Keratinocyte (primary cell): ENCODE measurements around the gene ID1. TPM values are rescaled to one million over a fixed set of nuclear protein-coding genes. Genes with fewer than 3 reads are reported as not detected.

ENCODE experiments used
- DNase-seq: peaks from one replicate; pipeline ENCODE4 v3.0.0-alpha.2; 2011; ENCODE audit warnings: low read depth, missing footprints, low spot score
- FAIRE-seq: peaks from 2 replicates; lab custom pipeline; 2011; peaks lifted over from hg19 to GRCh38; lab: Jason Lieb, UNC
- H2AFZ ChIP-seq: 2 replicates; pipeline ENCODE4 v1.6.0; 2012; ENCODE audit warnings: low read length, control low read depth, inconsistent platforms; ENCODE audit not compliant: control insufficient read depth
- H3K27ac ChIP-seq: 2 replicates; pipeline ENCODE4 v1.5.1; 2011; ENCODE audit warnings: low read length; ENCODE audit not compliant: control insufficient read depth, insufficient read depth
- H3K27me3 ChIP-seq: 3 replicates; pipeline ENCODE4 v1.6.0; 2011; ENCODE audit warnings: low read length; ENCODE audit not compliant: control insufficient read depth, insufficient read depth; ENCODE audit errors: extremely low read depth
- H3K36me3 ChIP-seq, 2 experiments: 2 replicates in 1 of 2; 3 replicates in 1 of 2; pipeline ENCODE4 v1.5.1; 2011; ENCODE audit warnings: low read length in 2 of 2, mild to moderate bottlenecking in 1 of 2; ENCODE audit not compliant: control insufficient read depth in 2 of 2, insufficient read depth in 2 of 2; ENCODE audit errors: extremely low read depth in 1 of 2
- H3K4me1 ChIP-seq: 3 replicates; pipeline ENCODE4 v1.5.1; 2011; ENCODE audit warnings: low read length; ENCODE audit not compliant: control insufficient read depth, insufficient read depth; ENCODE audit errors: extremely low read depth
- H3K4me2 ChIP-seq: 3 replicates; pipeline ENCODE4 v1.6.0; 2011; ENCODE audit warnings: low read depth, low read length; ENCODE audit not compliant: control insufficient read depth, insufficient read depth; ENCODE audit errors: extremely low read depth
- H3K4me3 ChIP-seq, 3 experiments: fragments of 200-600 bp in 1 of 3; sonication (generic) in 1 of 3; 2 replicates in 2 of 3; 3 replicates in 1 of 3; pipeline ENCODE4 v1.5.1; 2011 to 2016; ENCODE audit warnings: low read length in 3 of 3, mild to moderate bottlenecking in 3 of 3, control low read depth in 2 of 3, inconsistent platforms in 1 of 3, low read depth in 1 of 3, mixed read lengths in 1 of 3, mixed run types in 1 of 3, moderate library complexity in 1 of 3; ENCODE audit not compliant: control insufficient read depth in 2 of 3, insufficient read depth in 2 of 3; ENCODE audit errors: extremely low read depth in 1 of 3
- H3K79me2 ChIP-seq: 2 replicates; pipeline ENCODE4 v1.6.0; 2012; ENCODE audit warnings: low read length; ENCODE audit not compliant: control insufficient read depth, insufficient read depth
- H3K9ac ChIP-seq: 3 replicates; pipeline ENCODE4 v1.6.0; 2011; ENCODE audit warnings: low read length; ENCODE audit not compliant: control insufficient read depth, insufficient read depth; ENCODE audit errors: extremely low read depth
- H3K9me1 ChIP-seq: 3 replicates; pipeline ENCODE4 v1.6.0; 2011; ENCODE audit warnings: low read length; ENCODE audit not compliant: control insufficient read depth, insufficient read depth; ENCODE audit errors: extremely low read depth
- H3K9me3 ChIP-seq: 2 replicates; pipeline ENCODE4 v1.5.1; 2012; ENCODE audit warnings: low read depth, low read length; ENCODE audit not compliant: control insufficient read depth
- H4K20me1 ChIP-seq: 3 replicates; pipeline ENCODE4 v1.6.0; 2011; ENCODE audit warnings: low read length; ENCODE audit not compliant: control insufficient read depth, insufficient read depth; ENCODE audit errors: extremely low read depth
- EZH2 ChIP-seq: IDR thresholded peaks from one replicate; pipeline ENCODE4 v1.6.1; 2012; ENCODE audit warnings: inconsistent platforms, mild to moderate bottlenecking, low read length, moderate library complexity
- dilution Hi-C: fragments of 300-500 bp; cut with MboI; formaldehyde crosslinking; loops from one replicate; pipeline ENCODE4 v1.7.0; 2020; ENCODE audit warnings: low sequenced_read_pairs; ENCODE audit not compliant: extremely low pct_ligation_motif_present
- polyA plus RNA-seq, 5 experiments: library from polyadenylated mRNA; depleted of rRNA in 3 of 5; stranded (reverse) in 3 of 5; stranded (forward) in 1 of 5; unstranded in 1 of 5; fragments of >200 nt; gene quantifications; 1 replicate in 1 of 5; 2 replicates in 3 of 5; 3 replicates in 1 of 5; pipeline versions ENCODE4 v1.2.1 to v1.2.3, GENCODE V29; 2011 to 2012; ENCODE audit warnings: missing spikeins in 2 of 5, low read depth in 1 of 5, low replicate concordance in 1 of 5
- TF ChIP-seq, protein P1 (sequence below), 3 experiments: IDR thresholded peaks in 1 of 3; conservative IDR thresholded peaks in 1 of 3; optimal IDR thresholded peaks in 1 of 3; 2 replicates in 2 of 3; 3 replicates in 1 of 3; pipeline versions ENCODE3 to v1.5.1; 2011; ENCODE audit warnings: low read length in 3 of 3, mild to moderate bottlenecking in 3 of 3, moderate library complexity in 2 of 3, control low read depth in 1 of 3, inconsistent platforms in 1 of 3; ENCODE audit not compliant: insufficient read depth in 2 of 3; ENCODE audit errors: extremely low read depth in 1 of 3

ID1 gene
- polyA plus RNA-seq, 1 donor (not counting 4 experiments of a cell fraction or from before 2014, with no cell fraction given): 24.4 TPM

DNA sequence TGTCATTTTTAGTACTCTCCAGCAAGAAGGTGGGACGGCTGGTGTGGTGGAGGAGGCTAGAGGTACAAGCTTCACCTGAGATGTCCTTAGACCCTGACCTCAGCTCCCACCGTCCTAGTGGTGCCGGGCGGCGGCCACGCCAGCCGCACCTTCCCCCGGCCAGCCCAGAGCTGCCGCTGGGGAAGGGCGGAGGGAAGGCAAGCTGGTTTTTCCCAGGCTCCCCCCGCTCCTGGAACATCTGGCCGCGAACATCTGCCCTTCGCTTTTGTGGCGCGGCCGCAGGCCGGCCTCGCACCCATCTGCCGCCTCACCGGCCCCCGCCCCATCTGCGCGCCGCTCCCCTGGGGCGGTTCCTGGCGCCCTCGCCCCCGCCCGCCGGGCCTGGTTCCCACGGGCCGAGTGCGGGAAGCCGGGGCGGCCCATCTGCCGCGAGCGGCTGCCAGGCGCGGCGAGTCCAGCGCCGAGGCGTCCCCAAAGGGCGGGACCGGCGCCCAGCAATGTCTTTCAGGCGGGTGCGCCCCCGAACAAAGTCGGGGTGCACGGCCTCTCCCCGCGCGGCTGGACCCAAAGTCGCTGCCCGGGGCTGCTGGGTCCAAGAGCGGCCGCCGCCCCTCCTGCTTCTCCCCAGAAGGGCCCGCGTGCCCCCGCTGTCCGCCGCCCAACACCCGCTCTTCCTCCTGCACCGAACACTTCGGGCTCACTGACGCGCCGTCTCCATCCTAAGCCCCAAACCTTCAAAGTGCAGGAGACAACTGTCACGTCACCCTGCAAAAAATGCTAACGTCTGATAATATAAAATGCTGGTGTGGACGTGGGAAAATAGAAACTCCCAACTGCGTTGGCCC, 17.3 kb upstream of the ID1 start:
- H3K27me3 ChIP-seq: no peaks in the 10 kb centered on the region
- H3K27ac ChIP-seq: no peak overlapping the region
- DNase-seq (no peak), FAIRE-seq (no peak)
- dilution Hi-C loops: no loop called here
- peak overlapping the region; percentile 41 for H3K9ac ChIP-seq
- H4K20me1 ChIP-seq: no peaks in the 10 kb centered on the region
- TF ChIP-seq, protein P1, sequence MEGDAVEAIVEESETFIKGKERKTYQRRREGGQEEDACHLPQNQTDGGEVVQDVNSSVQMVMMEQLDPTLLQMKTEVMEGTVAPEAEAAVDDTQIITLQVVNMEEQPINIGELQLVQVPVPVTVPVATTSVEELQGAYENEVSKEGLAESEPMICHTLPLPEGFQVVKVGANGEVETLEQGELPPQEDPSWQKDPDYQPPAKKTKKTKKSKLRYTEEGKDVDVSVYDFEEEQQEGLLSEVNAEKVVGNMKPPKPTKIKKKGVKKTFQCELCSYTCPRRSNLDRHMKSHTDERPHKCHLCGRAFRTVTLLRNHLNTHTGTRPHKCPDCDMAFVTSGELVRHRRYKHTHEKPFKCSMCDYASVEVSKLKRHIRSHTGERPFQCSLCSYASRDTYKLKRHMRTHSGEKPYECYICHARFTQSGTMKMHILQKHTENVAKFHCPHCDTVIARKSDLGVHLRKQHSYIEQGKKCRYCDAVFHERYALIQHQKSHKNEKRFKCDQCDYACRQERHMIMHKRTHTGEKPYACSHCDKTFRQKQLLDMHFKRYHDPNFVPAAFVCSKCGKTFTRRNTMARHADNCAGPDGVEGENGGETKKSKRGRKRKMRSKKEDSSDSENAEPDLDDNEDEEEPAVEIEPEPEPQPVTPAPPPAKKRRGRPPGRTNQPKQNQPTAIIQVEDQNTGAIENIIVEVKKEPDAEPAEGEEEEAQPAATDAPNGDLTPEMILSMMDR (optimal IDR thresholded peaks at IDR 0.05 in 1 of 3, IDR thresholded peaks at IDR 0.05 in 1 of 3, conservative IDR thresholded peaks at IDR 0.05 in 1 of 3; ENCODE audit: extremely low read depth in 1 of 3, insufficient read depth in 2 of 3, low read length in 3 of 3): no peak
- no peak for TF ChIP-seq EZH2
- H3K9me1 ChIP-seq: no peaks in the 10 kb centered on the region
- peaks cover 4% of the 10 kb centered on the region for H3K4me1 ChIP-seq
- H3K36me3 ChIP-seq: no peaks in the 10 kb centered on the region
- peak overlapping the region; percentile 13 to 63 (median 32) for H3K4me3 ChIP-seq
- peak overlapping the region; percentile 65 for H2AFZ ChIP-seq
- H3K79me2 ChIP-seq: no peaks in the 10 kb centered on the region
- H3K9me3 ChIP-seq: no peaks in the 10 kb centered on the region
- peak overlapping the region; percentile 74 for H3K4me2 ChIP-seq

DNA sequence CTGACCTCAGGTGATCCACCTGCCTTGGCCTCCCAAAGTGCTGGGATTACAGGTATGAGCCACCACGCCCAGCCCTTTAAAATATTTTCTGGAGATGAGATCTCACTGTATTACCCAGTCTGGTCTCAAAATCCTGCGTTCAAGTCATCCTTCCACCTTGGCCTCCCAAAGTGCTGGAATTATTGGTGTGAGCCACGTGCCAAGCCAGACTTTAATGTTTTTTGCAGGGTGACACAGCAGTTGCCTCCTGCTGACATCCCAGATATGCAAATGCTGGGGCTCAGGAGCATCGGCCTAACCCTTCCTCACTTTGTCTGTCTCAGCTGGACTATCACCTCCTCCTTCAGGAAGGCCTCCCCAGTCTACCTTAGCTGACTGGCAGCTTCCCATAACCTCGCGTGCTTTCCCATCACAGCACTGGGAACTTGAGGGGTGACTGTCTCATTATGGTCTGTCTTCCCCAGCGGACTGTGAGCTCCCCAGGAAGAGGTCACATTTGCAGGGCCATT, 14.3 kb upstream of the ID1 start:
- Histone ChIP-seq H3K9me3 (no peaks in the 10 kb centered on the region), H4K20me1 (no peaks in the 10 kb centered on the region), H2AFZ (no peak overlapping the region), H3K4me1 (peaks cover 28% of the 10 kb centered on the region), H3K36me3 (no peaks in the 10 kb centered on the region), H3K4me2 (no peak overlapping the region), H3K9me1 (peaks cover 2% of the 10 kb centered on the region), H3K9ac (no peak overlapping the region), H3K27ac (no peak overlapping the region), H3K79me2 (no peaks in the 10 kb centered on the region), H3K4me3 (no peak overlapping the region), H3K27me3 (no peaks in the 10 kb centered on the region)
- no peak for DNase-seq
- TF ChIP-seq EZH2: no peak
- TF ChIP-seq, protein P1 (optimal IDR thresholded peaks at IDR 0.05 in 1 of 3, IDR thresholded peaks at IDR 0.05 in 1 of 3, conservative IDR thresholded peaks at IDR 0.05 in 1 of 3; ENCODE audit: extremely low read depth in 1 of 3, insufficient read depth in 2 of 3, low read length in 3 of 3): no peak
- no peak for FAIRE-seq
- dilution Hi-C loops: no loop called here
